ENCODE results near the gene SELENOO.
A peak's percentile ranks its signal among the peaks of the same experiment; 100 is the strongest.
"Not testable (repeated sequence)": the region's sequence is repeated elsewhere in the genome, so short reads cannot be mapped to it uniquely, and the experiment has no call there.

The SELENOO gene

GRCh38 chr22:50199829-50200460 is 866 bp upstream of the SELENOO start:
- no peak for DNase-seq (ENCODE audit: low read depth)

- no peak for DNase-seq (ENCODE audit: low read depth)
These were observed 649 bp downstream of the SELENOO start for GRCh38 chr22:50201191-50202129.

DNA sequence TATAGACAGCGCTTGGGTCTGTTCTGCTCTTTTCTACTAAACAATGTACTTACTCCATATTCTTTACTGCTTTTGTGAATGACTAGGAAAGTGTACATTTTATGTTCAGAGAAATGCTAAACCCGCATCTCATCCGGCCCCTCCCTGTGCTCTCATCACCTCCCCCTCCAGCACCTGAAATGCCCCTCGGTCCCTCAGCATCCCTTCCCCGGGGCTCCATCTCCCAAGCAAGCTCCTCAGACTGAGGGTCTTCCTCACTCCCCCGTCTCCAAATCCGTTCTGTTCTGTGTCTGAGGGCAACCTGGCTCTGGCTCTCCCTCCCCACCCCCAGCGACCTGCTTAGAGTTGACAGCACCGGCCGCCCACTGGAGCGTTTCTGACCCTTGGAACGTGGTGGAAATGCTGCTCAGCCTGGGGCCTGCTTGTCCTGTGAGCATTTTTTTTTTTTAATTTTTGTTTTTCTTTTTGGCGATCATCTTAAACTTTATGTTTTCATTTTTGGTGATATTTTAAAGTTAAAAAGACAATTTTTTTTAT is 1.4 kb downstream of the SELENOO start:
- no peak for DNase-seq (ENCODE audit: low read depth)

DNA sequence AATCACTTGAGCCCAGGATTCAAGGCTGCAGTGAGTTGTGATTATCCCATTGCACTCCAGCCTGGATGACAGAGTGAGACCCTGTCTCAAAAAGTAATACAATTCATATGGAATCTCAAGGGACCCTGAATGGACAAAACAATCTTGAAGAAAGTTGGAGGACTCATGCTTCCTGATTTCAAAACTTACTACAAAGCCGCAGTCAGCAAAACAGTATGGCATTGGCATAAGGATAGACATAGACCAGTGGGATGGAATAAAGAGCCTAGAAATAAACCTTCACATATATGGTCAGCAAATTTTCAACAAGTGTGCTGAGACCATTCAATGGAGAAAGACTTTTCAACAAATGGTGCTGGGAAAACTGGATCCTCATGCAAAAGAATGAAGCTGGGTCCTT is 2.5 kb downstream of the SELENOO start:
- no peak for DNase-seq (ENCODE audit: low read depth)

DNA sequence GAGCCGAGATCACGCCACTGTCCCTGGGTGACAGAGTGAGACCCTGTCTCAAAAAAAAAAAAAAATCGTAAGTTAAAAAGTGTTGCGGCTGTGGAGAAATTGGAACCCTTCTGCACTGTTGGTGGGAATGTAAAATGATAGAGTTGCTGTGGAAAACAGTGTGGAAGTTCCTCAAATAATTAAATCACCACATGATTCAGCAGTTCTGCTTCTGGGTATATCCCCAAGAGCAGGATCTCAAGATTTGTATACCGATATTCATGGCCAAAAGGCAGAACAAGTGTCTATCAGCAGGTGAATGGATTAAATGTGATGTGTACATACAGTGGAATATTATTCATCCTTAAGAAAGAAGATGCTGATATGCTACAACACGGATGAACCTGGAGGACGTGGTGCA is 3.8 kb downstream of the SELENOO start:
- no peak for DNase-seq (ENCODE audit: low read depth)

- not testable (repeated sequence) for DNase-seq (ENCODE audit: low read depth)
These were observed 4.2 kb downstream of the SELENOO start for GRCh38 chr22:50204998-50205397.

- no peak for DNase-seq (ENCODE audit: low read depth)
These were observed 5.2 kb downstream of the SELENOO start for GRCh38 chr22:50205781-50206569.

- DNase-seq (ENCODE audit: low read depth): no peak
These were observed 5.8 kb downstream of the SELENOO start for GRCh38 chr22:50206599-50206998.

DNA sequence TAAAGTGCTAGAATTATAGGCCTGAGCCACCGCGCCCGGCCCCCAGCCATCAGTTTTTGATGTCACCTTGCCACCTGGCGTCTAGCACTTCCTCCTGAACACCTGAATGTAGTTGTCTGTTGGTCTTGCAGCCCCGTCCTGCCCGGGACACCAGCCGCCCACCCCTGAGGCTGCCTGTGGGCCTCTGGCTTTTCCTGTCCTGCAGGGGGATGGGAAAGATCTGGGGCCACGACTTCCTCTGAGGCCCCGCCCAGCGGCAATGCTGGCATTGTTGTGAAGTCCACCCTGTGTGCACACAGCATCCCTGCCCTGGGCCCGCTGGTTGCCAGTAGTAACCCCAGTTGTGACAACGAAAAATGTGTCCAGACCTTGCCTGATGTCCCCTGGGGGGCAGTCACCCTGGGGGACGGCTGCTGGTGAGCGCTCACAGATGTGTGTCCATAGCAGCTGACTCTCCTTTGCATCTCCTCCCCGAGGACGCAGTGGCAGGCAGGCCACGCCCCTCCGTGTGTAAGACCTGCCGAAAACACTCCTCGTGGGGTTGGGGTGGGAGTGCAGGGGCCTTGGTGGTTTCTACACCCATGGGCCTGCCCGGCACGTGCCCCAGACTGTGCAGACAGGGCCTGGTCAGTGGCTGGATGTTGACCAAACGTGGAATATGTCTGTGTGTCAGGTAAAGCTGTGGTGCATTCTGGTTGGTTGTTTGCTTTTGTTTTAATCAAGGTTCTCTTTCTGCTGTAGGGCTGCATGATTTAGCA is 6.8 kb downstream of the SELENOO start:
- no peak for DNase-seq (ENCODE audit: low read depth)

GRCh38 chr22:50208430-50208938 is 7.7 kb downstream of the SELENOO start:
- DNase-seq (ENCODE audit: low read depth): no peak

DNA sequence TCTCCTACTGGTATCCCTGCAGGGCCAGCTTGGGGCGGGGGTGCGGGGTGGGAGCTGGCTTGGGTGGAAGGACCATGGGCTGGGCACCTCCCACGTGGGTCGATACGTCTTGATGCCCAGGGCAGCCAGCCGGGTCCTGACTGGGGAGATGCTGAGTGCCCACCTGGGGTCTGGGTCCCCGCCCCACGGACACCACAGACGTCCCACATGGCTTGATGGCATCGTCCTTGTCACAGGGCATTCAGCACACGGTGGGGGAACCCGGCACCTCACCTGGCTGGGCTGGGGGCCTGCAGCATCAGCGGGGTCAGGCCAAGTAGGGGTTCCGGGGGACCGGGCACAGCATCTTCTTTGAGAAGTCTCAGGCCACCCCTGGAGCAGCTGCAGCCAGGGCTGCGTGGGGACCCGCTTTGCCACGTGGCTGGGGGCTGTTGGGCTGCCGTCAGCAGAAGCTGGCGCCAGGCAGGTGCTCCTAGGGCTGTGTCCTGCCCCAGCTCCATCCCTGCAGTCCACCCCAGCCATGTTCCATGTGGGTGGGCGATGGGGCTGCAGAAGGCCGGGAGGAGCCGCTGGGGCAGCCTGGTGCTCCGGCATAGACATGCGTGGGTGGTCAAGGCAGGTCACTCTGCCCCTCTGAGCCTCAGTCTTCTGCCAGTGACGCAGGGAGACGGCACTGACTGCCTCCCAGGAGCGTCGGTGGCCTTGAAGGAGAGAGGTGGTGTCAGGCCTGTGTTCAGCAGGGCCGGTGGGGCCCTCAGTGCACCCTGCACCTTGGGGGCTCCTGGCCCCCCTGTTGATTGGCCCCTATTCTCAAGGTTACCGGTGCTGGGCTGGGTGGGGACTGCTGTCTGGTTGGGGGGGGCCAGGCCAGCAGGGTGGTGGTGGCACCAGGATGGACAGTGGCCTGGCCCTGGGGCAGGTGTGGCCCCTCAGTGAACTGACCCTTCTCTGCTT is 8.4 kb downstream of the SELENOO start:
- no peak for DNase-seq (ENCODE audit: low read depth)

DNA sequence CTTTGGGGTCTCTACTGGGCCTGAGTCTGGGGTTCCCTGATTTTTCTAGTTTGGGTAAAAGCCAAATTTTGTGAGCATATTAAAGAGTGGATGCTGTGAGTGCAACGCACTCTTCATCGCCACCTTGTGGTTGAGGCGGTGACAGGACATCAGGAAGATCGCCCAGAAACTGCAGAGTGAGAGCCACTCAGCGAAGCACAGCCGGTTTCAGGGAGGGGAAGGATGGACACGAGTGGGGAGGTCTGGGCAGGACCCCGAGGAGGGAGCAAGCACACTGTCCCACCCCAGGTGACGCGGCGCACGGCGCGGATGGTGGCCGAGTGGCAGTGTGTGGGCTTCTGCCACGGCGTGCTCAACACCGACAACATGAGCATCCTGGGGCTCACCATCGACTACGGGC is 9.1 kb downstream of the SELENOO start:
- DNase-seq (ENCODE audit: low read depth): peak; percentile 47

DNA sequence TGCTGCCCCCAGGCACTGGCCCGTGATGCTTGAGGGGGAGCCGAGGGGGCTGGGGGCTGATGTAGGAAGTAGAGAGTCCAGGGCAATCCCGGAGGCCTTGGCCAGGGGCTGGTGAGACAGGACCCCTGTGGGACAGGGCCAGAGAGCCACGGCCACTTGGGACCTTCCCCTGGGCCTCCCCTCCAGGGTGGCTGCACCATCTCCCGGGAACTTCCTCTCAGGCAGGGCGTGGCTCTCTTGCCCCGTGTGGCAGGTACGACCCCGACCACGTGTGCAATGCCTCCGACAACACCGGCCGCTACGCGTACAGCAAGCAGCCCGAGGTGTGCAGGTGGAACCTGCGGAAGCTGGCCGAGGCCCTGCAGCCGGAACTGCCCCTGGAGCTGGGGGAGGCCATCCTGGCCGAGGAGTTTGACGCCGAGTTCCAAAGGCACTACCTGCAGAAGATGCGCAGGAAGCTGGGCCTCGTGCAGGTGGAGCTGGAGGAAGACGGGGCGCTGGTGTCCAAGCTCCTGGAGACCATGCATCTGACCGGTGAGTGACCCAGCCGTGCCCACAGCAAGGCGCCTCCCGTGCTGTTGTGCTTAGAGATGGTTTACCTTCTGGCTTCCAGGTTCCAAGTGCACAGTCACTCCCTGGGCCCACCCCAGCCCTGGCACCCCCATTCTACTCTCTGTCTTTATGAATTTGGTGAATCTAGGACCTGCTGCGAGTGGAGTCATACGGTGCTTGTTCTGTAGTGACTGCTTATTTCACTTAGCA is 9.7 kb downstream of the SELENOO start:
- DNase-seq (ENCODE audit: low read depth): no peak

GRCh38 chr22:50211147-50211546 is 10.3 kb downstream of the SELENOO start:
- no peak for DNase-seq (ENCODE audit: low read depth)

GRCh38 chr22:50213263-50213662 is 12.5 kb downstream of the SELENOO start:
- DNase-seq (ENCODE audit: low read depth): no peak

DNA sequence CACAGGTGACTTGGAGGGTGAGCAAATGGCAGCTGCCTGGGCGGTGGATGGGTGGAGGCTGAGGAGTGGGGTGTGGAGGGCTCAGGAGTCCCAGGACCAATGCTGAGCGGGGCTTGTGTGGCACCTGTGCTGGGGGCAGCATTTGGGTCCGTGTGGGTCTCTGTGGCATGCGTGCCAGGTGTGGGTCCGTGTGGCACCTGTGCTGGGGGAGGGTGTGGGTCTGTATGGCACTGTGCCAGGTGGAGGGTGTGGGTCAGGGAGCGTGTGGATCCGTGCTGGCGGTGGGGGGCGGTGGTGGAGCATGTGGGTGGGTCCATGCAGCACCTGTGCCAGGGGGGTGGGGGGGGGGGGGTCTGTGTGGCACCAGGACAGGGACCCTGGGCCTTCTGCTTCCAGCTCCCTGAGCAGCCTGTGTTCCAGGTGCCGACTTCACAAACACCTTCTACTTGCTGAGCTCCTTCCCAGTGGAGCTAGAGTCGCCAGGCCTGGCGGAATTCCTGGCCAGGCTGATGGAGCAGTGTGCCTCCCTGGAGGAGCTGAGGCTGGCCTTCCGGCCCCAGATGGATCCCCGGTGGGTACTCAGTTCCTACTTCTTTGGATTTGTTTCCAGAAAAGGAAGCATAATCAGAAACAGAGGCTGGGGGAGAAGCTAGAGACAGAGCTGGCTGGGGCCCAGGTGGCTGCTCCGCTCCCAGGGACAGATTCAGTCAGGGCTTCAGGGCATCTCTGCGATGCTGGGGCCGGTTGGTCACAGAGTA is 14.7 kb downstream of the SELENOO start:
- DNase-seq (ENCODE audit: low read depth): no peak

- no peak for DNase-seq (ENCODE audit: low read depth)
These were observed 15.4 kb downstream of the SELENOO start for GRCh38 chr22:50216055-50216683.

Measured in stromal cell of bone marrow (primary cell).